Prostate gland (tissue), 2 donors: ENCODE measurements around the gene LCN12. TPM values are rescaled to one million over a fixed set of nuclear protein-coding genes. Genes with fewer than 3 reads are reported as not detected.

ENCODE experiments used
- DNase-seq: peaks from one replicate; pipeline ENCODE4 v3.0.0-alpha.2; 2019; ENCODE audit warnings: low spot score
- H3K27ac ChIP-seq, 2 donors: fragments of 200-600 bp; sonication (generic); 2 replicates each; pipeline ENCODE4 v1.5.1; 2017 to 2019
- H3K27me3 ChIP-seq: fragments of 200-600 bp; sonication (generic); replicated peaks from 2 replicates; pipeline ENCODE4 v1.5.1; 2019; ENCODE audit not compliant: insufficient read depth
- H3K36me3 ChIP-seq, 2 donors: fragments of 200-600 bp; sonication (generic); 1 replicate in 1 of 2; 2 replicates in 1 of 2; pipeline versions ENCODE4 v1.5.1 to v1.8.1; 2017 to 2019
- H3K4me1 ChIP-seq: fragments of 200-600 bp; sonication (generic); replicated peaks from 2 replicates; pipeline ENCODE4 v1.5.1; 2019
- H3K4me3 ChIP-seq, 2 donors: fragments of 200-600 bp; sonication (generic); 2 replicates each; pipeline ENCODE4 v1.5.1; 2017 to 2019
- H3K9me3 ChIP-seq: fragments of 200-600 bp; sonication (generic); 2 replicates; pipeline ENCODE4 v1.5.1; 2017
- CTCF ChIP-seq, 4 experiments: fragments of 200-600 bp in 2 of 4; fragments of 450-650 bp in 2 of 4; sonication (generic) in 2 of 4; IDR thresholded peaks; 1 replicate in 3 of 4; 2 replicates in 1 of 4; pipeline ENCODE4 v1.5.1; 2016 to 2019; ENCODE audit warnings: antibody characterized with exemption in 4 of 4, mild to moderate bottlenecking in 2 of 4, moderate library complexity in 2 of 4
- POLR2A ChIP-seq: fragments of 450-650 bp; IDR thresholded peaks from one replicate; pipeline ENCODE4 v1.6.1; 2016; ENCODE audit warnings: antibody characterized with exemption, mild to moderate bottlenecking
- POLR2AphosphoS5 ChIP-seq: sonication (generic); formaldehyde crosslinking; IDR thresholded peaks from one replicate; pipeline ENCODE4 v1.6.1; 2017; ENCODE audit warnings: antibody characterized with exemption
- WGBS: methylation state at CpG from one replicate; pipeline ENCODE4 v1.1.5; 2018; 5-methylcytosine and 5-hydroxymethylcytosine counted together
- intact Hi-C: fragments of 100-400 bp; cut with DNase I; formaldehyde crosslinking; loops from one replicate; pipeline ENCODE4 v1.14.2; 2022
- total RNA-seq, 2 donors: library from RNA; depleted of rRNA; stranded (reverse); fragments of >200 nt; gene quantifications; one replicate each; pipeline ENCODE4 v1.1.0, GENCODE V29; 2016

LCN12 gene
- total RNA-seq = 10 to 100 TPM in 1 of 2 donors, 1 to 10 TPM in 1; 4.1 to 13.7 TPM

- Histone ChIP-seq H3K4me1 (no peaks in the 10 kb centered on the region), H3K36me3 (no peaks in the 10 kb centered on the region), H3K4me3 (no peak within 1 kb of the TSS), H3K27me3 (no peaks in the 10 kb centered on the region), H3K27ac (peak within 1 kb of the TSS in 1 of 2 donors; percentile 83), H3K9me3 (no peaks in the 10 kb centered on the region)
- TF ChIP-seq POLR2AphosphoS5 (no peak), CTCF (IDR thresholded peaks at IDR 0.05) (no peak), POLR2A (no peak)
- no peak for DNase-seq
- WGBS = 76% methylated on average over 14 of the region's 14 CpGs
- intact Hi-C loops = loop anchor here (5.0 kb wide), 1 partner anchor 81 kb away; the partner anchor contains the start of gene FUT7
These were observed at the start of gene LCN12 for GRCh38 chr9:136951541-136952320. LCN12 (plus strand) TSS chr9:136952273; CDS start chr9:136952328, 55 bp downstream.

- no peak overlapping the region for H3K4me3 ChIP-seq
- intact Hi-C loops = no loop called here
- no peak for DNase-seq
- peak overlapping the region; percentile 77 to 78 for H3K27ac ChIP-seq
- WGBS = 47% methylated on average over 12 of the region's 12 CpGs
- peaks cover 7% of the 10 kb centered on the region for H3K4me1 ChIP-seq
- H3K27me3 ChIP-seq = no peaks in the 10 kb centered on the region
- H3K36me3 ChIP-seq = no peaks in the 10 kb centered on the region
- TF ChIP-seq POLR2A = no peak
- peak; percentile 34 for TF ChIP-seq POLR2AphosphoS5
- TF ChIP-seq CTCF (IDR thresholded peaks at IDR 0.05) = no peak
- no peaks in the 10 kb centered on the region for H3K9me3 ChIP-seq
These were observed 49.0 kb upstream of the LCN12 start for GRCh38 chr9:136903041-136903554.

- TF ChIP-seq POLR2A (no peak), POLR2AphosphoS5 (no peak), CTCF (IDR thresholded peaks at IDR 0.05) (no peak)
- Histone ChIP-seq H3K27ac (no peak overlapping the region), H3K4me3 (no peak overlapping the region), H3K4me1 (peaks cover 7% of the 10 kb centered on the region), H3K36me3 (no peaks in the 10 kb centered on the region), H3K9me3 (no peaks in the 10 kb centered on the region), H3K27me3 (no peaks in the 10 kb centered on the region)
- DNase-seq = no peak
- WGBS = 82% methylated on average over 4 of the region's 4 CpGs
- intact Hi-C loops = no loop called here
These were observed 45.8 kb upstream of the LCN12 start for GRCh38 chr9:136906266-136906665.

- no peak for TF ChIP-seq POLR2A
- no peak for TF ChIP-seq POLR2AphosphoS5
- no peak for TF ChIP-seq CTCF (IDR thresholded peaks at IDR 0.05)
- Histone ChIP-seq H3K4me1 (peaks cover 2% of the 10 kb centered on the region), H3K36me3 (no peaks in the 10 kb centered on the region), H3K27ac (no peak overlapping the region), H3K27me3 (no peaks in the 10 kb centered on the region), H3K4me3 (no peak overlapping the region), H3K9me3 (no peaks in the 10 kb centered on the region)
- intact Hi-C loops = no loop called here
- DNase-seq = no peak
- 94% methylated on average over 28 of the region's 29 CpGs for WGBS
These were observed 44.8 kb upstream of the LCN12 start for GRCh38 chr9:136907011-136907914.
